K562 (cell line): Measurements from ENCODE around the gene PSMB7.
A peak's percentile ranks its signal among the peaks of the same experiment; 100 is the strongest.

Experiments
- DPF2 ChIP-seq: fragments of 450-650 bp; IDR thresholded peaks from 2 replicates; pipeline ENCODE4 v1.6.1; 2016
- ELF1 ChIP-seq: fragments of 200-800 bp; sonication (Bioruptor generic); IDR thresholded peaks from 2 replicates; pipeline ENCODE4 v1.6.1; 2016; ENCODE audit warnings: missing genetic modification characterization, missing compliant biosample characterization
- ESRRA ChIP-seq: fragments of 450-650 bp; IDR thresholded peaks from 2 replicates; pipeline ENCODE4 v1.6.1; 2014; ENCODE audit warnings: low read depth, mild to moderate bottlenecking, moderate library complexity, borderline replicate concordance
- GABPA ChIP-seq: fragments of 200-800 bp; sonication (Bioruptor generic); conservative IDR thresholded peaks from 2 replicates; pipeline ENCODE4 v1.6.1; 2016; ENCODE audit warnings: low read depth, missing genetic modification characterization, missing compliant biosample characterization
- MXI1 ChIP-seq: IDR thresholded peaks from 2 replicates; pipeline ENCODE4 v1.6.1; 2011; ENCODE audit warnings: low read depth, mild to moderate bottlenecking, improper control_type of control experiment, low read length
- PKNOX1 ChIP-seq: fragments of 450-650 bp; IDR thresholded peaks from 2 replicates; pipeline ENCODE4 v1.6.1; 2016
- REST ChIP-seq, 2 experiments: fragments of 450-650 bp; formaldehyde crosslinking in 1 of 2; IDR thresholded peaks; 2 replicates each; pipeline versions ENCODE4 v1.4.0 to v1.6.1; 2014 to 2020; ENCODE audit warnings: mild to moderate bottlenecking in 2 of 2, borderline replicate concordance in 1 of 2, low read depth in 1 of 2
- ZFX ChIP-seq: sonication (generic); formaldehyde crosslinking; IDR thresholded peaks from 2 replicates; pipeline ENCODE4 v1.8.0; 2022; ENCODE audit warnings: mild to moderate bottlenecking, missing genetic modification reagents, moderate library complexity
- ZNF311 ChIP-seq: fragments of 250-450 bp; sonication (Bioruptor Pico); IDR thresholded peaks from 2 replicates; pipeline ENCODE4 v1.4.0; 2020; ENCODE audit warnings: mild to moderate bottlenecking, moderate library complexity

DNA sequence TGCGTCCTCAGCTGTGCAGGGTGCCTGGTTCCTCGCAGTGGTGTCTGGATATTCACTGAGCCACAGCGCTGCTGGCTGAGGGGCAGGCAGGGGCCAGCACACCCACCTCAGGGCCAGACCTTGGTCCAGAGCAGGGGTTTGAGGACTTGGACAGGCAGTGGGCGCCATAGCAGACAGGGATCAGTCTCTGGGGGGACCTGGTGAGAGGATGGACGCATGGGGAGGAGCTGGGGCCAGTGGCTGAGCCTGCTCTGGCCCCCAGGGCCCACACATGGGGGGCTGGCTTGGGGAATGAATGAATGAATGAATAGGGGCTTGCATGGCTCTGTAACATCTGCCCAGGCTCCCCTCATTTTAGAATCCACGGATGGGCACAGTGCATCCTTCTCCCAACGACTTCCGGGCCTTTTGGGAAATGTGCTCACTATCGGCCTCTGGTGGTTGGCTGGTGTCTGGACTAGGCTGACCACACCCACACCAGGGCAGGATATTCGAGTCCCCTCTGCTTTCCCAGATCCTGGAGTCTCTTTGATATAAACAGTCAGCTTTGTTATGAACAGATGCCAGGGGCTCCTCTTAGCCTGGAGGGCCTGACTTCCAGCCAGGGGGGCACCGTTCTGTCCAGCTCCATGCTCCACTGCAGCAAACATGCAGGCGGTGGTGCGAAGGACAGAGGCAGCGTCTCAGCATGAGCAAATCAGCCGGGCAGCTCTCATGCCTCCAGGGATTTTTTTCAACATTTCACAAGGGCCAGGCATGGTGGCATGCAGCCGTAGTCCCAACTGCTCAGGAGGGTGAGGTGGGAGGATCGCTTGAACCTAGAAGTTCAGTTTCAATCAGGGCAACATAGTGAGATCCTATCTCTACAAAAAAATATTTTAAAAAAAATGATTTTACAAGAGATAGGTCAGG, 94.9 kb downstream of the PSMB7 start:
- no peak for TF ChIP-seq ESRRA
- peak; percentile 73 for TF ChIP-seq ELF1 (tag)
- no peak for TF ChIP-seq DPF2
- TF ChIP-seq ZNF311 (CRISPR knock-in tag), result no peak
- no peak for TF ChIP-seq ZFX
- TF ChIP-seq MXI1, result no peak
- TF ChIP-seq PKNOX1, result no peak
- TF ChIP-seq REST (IDR thresholded peaks at IDR 0.05; ENCODE audit: borderline replicate concordance), result peak; percentile 66; the same call in 1 of the 2 replicates
- TF ChIP-seq REST (CRISPR knock-in tag; IDR thresholded peaks at IDR 0.05; ENCODE audit: low read depth), result no peak
- 0 out of 2 replicates have a peak, but pooled peaks have one; percentile 40 for TF ChIP-seq GABPA (tag)
